Activated naive CD4-positive, alpha-beta T cell treated with Interleukin-2 at 50 U/mL for 16 hours (primary cell): ENCODE results near the gene DDX47.
A peak's percentile ranks its signal among the peaks of the same experiment; 100 is the strongest.
"Not testable (repeated sequence)": the region's sequence is repeated elsewhere in the genome, so short reads cannot be mapped to it uniquely, and the experiment has no call there.

Experiments
- DNase-seq: peaks from one replicate; pipeline ENCODE4 v3.0.0-alpha.2; 2020

The DDX47 gene

DNA sequence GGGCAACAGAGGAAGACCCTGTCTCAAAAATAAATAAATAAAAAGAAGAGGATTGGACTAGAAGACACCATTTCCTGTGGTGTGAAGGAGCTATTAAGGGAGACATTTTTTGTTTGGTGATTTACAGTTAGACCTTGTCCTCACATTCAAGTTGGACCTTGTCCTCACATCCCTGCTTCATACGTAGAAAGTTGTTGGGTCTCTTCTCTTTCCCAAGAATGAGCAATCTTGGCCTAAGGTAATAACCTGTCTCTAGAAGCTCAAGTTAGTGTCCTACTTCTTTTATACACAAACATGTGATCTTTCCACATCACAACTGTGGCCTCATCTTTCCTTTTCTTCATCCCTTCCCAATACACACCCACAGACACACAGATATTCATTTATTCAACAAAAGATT is 14.7 kb upstream of the DDX47 start:
- no peak for DNase-seq

- DNase-seq: no peak
Measured at GRCh38 chr12:12799163-12799920, 13.8 kb upstream of the DDX47 start.

DNA sequence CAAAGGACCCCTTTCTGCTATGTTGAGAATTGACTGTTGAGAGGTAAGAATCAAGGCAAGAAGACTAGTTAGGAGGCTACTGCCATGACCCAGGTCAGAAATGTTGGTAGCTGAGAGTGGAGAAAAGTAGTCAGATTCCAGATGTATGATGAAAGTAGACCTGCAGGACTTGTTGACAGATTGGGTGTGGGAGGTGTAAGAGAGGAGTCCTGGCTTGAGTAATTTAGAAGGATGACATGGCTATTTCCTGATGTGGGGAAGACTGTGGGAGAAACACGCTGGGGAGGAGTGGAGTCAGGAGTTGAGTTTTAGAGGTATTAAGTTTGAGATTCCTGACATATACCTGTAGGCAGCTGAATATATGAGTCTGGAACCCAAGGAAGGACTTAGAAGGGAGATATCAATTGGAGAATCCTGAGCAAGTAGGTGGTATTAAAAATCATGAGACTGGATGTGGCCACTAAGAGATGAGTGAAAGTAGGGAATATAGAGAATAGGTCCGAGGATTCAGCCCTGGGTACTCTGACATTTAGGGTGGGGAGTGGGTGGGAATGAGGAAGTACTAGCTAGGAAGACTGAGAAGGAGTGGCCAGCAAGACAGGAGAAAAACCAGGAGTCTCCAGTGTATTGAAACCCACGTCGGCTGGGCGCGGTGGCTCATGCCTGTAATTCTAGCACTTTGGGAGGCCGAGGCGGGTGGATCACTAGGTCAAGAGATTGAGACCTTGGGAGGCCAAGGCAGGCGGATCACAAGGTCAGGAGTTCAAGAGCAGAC is 12.6 kb upstream of the DDX47 start:
- no peak for DNase-seq

- not testable (repeated sequence) for DNase-seq
Measured at GRCh38 chr12:12801656-12802055, 11.5 kb upstream of the DDX47 start.

GRCh38 chr12:12803186-12803585 is 10.0 kb upstream of the DDX47 start:
- peak; percentile 41 for DNase-seq

DNA sequence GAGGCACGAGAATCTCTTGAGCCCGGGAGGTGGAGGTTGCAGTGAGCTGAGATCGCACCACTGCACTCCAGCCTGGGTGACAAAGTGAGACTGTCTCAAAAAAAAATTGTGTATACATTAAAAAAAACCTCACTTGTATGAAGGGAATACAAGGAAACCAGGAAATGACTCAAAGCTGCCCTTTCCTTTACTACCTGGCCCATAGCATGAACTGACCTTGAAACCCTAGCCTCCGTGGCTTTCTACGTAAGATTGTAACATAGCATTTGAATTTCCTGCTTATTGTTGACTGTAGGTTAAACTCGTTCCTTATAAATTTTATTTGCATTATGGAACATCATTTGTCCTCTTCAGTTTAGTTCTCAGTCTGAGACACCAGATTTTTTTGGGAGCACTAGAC is 9.1 kb upstream of the DDX47 start:
- DNase-seq: no peak

DNA sequence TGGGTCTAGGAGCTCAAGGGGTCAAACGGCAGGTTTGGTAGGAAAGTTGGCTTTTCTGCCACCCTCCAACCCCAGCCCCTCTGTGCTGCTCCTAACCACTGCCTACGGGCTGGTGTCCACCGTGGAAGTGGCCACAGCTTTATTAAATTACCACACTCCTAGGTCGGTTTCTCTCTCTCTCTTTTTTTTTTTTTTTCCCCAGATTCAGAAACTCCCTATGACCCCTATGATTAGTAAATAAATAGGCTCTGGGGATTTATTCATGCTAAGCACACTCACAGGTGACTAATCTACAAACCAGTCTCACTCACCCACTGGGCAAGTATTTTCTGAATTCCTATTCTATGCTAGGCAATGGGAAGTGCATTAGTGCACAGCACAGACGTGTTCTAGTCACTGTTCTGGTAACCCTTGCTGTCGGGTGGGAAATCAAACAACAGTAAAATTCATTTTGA is 8.7 kb upstream of the DDX47 start:
- no peak for DNase-seq

- no peak for DNase-seq
Measured at GRCh38 chr12:12806784-12807516, 6.2 kb upstream of the DDX47 start.

DNA sequence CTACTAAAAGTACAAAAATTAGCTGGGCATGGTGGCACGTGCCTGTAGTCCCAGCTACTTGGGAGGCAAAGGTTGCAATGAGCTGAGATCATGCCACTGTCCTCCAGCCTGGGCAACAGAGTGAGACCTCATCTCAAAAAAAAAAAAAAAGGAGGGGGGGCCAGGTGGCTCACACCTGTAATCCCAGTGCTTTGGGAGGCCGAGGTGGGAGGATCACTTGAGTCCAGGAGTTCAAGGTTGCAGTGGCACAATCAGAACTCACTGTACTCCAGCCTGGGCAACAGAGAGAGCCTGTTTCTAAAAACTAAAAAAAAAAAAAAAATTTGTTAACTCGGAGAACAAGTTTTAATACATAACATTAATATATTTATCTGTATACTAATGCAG is 5.6 kb upstream of the DDX47 start:
- DNase-seq: not testable (repeated sequence)

DNA sequence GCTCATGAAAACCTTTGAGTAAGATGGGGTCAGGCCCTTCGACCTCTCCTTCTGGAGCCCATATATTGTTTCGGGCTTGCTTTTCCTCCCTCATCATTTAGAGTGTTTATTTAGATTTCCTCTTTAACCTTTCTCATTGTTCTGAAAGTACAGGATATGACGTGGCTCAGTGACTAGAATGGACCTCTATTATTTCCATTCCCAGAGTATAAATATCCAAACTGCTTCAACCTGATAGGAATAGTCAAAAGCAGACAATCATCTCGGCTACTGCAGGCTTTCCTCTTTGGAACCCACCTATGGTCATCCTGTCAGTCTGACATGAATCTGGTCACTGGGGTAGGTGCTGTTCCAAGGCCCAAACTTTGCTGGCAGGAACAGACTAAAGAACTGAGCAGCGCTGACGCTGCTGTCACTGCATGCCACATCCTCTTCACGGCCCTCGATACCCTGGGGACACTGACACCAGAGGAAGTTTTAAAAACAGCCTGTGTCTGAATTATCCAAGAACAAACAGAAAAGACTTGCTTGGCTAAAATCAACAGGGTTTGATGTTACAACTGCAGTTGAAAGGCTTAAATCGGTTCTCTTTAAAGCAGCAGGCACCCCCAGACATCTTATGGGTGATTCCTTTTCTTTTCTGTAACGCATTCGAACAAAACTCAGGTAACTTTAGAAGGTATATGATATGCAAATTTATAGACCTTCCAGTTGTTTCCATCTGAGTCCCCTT is 5.0 kb upstream of the DDX47 start:
- peak; percentile 43 for DNase-seq

DNA sequence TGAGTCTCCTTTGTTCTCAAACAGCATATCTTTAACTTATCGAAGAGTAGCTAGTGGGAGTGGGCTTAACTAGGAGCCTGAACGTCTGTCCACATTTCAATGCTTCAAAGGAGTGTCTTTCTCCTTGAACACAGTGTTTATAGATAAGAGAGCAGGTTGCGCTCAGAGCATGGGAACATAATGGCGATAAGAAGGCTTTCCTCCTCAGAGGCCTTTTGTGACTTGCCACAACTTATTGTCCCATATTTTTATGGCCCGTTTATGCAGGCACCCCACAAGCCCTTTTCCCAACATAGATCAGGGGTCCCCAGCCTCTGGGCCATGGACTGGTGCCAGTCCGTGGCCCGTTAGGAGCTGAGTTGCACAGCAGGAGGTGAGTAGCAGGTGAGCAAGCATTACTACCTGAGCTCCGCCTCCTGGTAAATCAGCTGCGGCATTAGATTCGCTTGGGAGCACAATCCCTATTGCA is 2.6 kb upstream of the DDX47 start:
- no peak for DNase-seq

DNA sequence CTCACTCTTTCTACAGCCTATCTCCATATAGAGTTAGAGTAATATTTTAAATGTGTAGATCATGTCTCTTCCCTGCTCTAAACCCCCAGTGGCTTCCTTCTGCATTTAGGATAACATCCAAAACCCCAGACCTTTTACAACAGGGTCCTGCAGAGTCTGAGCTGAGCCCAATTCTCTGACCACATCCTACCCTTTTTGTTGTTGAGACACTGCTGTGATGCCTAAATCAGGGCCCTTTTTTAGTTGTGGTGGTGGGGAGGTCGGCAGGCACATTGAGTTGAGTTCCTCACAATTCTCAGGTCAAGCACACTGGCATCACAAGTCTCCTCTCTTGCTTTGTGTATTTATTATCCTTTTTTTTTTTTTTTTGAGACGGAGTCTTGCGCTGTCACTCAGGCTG is 1.8 kb upstream of the DDX47 start:
- no peak for DNase-seq

DNA sequence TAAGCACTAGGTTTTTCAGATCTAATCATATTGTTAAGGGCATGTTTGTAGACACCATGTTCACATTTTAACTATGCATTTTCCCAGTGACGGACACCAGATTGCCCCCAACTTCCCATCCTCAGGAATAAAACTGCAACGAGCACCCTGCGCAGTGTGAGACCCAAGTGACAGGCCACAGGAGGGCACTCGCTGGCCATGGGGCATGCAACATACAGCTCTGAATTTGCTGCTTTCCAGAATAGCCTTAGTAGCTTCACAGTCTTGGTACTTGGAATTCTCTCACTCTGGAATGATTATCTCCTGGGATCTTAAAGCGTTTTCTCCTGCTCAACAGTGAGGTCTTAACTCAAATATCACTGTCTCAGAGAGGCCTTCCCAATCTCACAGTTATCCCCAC is 972 bp upstream of the DDX47 start:
- no peak for DNase-seq

GRCh38 chr12:12812618-12813119 is 477 bp upstream of the DDX47 start:
- DNase-seq: no peak

- DNase-seq: no peak
Measured at GRCh38 chr12:12817616-12818015, 4.5 kb downstream of the DDX47 start.

DNA sequence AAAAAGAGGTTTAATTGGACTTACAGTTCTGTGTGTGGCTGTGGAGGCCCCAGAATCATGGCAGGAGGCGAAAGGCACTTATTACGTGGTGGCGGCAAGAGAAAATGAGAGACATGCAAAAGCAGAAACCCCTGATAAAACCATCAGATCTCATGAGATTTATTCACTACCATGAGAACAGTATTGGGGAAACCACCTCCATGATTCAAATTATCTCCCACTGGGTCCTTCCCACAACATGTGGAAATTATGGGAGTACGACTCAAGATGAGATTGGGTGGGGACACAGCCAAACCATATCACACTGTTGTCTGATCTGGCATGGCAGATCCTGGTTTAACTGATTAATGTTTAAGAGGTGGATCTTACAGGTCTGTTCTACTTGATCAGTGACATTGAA is 5.6 kb downstream of the DDX47 start:
- DNase-seq: no peak

DNA sequence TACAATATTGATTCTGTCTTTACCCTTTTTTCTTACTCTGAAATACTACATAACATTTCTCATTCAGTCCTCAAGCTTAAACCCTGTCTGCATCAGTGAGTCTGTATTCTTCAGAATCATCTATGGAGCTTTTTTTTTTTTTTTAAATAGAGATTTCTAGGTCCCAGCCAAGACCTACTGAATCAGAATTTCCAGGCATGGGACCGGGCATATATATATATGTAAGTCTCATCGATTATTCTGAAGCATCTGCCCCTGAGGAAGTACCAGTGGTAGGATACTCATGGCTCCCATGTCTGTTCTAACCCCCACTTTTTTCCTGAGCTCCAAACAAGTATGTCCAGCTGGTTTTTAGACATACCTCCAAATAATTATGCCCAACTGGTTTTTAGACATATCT is 6.1 kb downstream of the DDX47 start:
- no peak for DNase-seq

DNA sequence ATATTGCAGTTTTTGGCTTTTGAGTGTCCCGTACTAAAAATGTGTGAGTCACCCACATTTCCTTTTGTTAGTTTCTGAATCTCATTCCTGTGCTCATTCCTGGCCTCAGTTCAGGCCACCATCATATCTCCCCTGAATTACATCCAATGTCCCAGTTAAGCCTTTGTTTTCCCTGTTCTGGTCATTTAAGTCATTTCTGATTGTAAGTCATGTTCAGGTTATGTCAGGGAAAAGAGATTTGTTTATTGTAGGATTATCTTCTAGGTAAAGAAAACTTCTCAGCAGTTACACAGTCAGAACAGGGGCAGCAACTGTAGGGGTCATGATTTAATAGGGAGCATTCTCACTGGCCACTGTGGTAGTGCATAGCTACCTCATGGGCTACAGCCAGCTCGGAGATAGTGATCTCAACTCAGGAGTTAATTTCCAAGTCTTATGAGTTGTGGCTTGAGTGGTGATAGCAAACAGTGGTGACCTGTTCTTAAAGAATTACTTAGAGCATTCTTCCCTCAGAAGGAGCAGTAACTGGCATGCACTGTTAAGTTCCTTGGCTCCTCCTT is 6.7 kb downstream of the DDX47 start:
- DNase-seq: no peak

- DNase-seq: not testable (repeated sequence)
Measured at GRCh38 chr12:12820376-12820775, 7.2 kb downstream of the DDX47 start.

DNA sequence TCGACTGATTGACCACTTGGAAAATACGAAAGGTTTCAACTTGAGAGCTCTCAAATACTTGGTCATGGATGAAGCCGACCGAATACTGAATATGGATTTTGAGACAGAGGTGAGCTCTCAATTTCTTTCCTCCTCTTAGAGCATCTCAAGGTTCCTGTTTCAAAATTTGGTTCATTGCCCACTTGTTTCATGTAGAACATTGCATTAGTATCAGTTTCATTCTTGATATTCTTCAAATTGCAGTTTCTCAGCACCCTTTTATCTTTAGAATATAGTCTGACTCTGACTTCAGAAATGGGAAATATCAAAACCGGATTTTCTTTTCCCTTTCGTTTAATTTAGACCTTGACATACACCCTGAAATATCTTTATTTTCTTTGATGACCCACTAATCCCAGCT is 8.8 kb downstream of the DDX47 start:
- no peak for DNase-seq

DNA sequence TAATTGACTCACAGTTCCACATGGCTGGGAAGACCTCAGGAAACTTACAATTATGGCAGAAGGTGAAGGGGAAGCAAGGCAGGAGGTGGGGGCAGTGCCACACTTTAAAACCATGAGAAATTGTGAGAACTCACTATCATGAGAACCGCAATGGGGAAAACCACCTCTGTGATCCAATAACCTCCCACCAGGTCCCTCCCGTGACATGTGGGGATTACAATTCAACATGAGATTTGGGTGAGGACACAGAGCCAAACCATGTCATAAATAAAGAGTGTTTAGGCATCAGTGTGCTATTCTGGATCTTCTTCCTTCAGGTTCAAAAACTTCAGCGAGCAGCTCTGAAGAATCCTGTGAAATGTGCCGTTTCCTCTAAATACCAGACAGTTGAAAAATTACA is 9.7 kb downstream of the DDX47 start:
- no peak for DNase-seq

DNA sequence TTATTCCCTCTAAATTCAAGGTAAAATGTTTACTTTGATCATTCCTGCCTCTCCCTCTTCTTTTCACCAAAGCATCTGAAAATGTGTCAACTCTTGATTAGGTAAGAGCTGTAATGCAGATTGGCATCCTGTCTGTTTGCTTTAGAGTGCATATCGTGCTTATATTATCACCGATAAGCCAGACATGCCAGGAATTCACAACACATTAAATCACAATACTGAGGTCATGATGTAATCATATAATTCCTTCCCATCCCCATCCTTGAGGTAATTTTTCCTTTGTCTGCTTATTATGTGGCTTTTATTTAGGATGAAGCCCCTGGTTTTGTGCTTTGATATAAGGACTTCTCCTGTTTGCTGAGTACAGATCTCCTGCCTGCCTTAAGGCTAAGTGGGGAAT is 10.2 kb downstream of the DDX47 start:
- DNase-seq: no peak
